SU-DHL-6 (cell line): ENCODE measurements around the gene CXCR6.

ENCODE experiments used
- H2AFZ ChIP-seq: fragments of 200-600 bp; sonication (generic); 2 replicates; pipeline ENCODE4 v1.6.1; 2014; ENCODE audit warnings: low read depth, mild to moderate bottlenecking, moderate library complexity, mixed read lengths, antibody characterized with exemption, low read length; ENCODE audit not compliant: severe bottlenecking
- H3F3A ChIP-seq: fragments of 200-600 bp; shearing (Covaris generic); 2 replicates; pipeline ENCODE4 v1.6.0; 2016; ENCODE audit warnings: antibody characterized with exemption, mild to moderate bottlenecking; ENCODE audit not compliant: insufficient read depth
- H3K27ac ChIP-seq: fragments of 200-600 bp; sonication (generic); 2 replicates; pipeline ENCODE4 v1.5.1; 2016; ENCODE audit warnings: low read depth, mild to moderate bottlenecking, low read length, moderate library complexity, mixed read lengths
- H3K27me3 ChIP-seq: fragments of 200-600 bp; sonication (generic), shearing (Covaris generic); 2 replicates; pipeline ENCODE4 v1.6.0; 2014; ENCODE audit warnings: mild to moderate bottlenecking, low read length
- H3K36me3 ChIP-seq: fragments of 200-600 bp; sonication (generic); 2 replicates; pipeline ENCODE4 v1.6.1; 2014; ENCODE audit warnings: mild to moderate bottlenecking, low read length, mixed read lengths
- H3K4me2 ChIP-seq: fragments of 300-600, 200-600 bp; shearing (Covaris generic), sonication (generic); 2 replicates; pipeline ENCODE4 v1.6.0; 2014; ENCODE audit warnings: low read length, low read depth, mild to moderate bottlenecking; ENCODE audit not compliant: poor library complexity, severe bottlenecking
- H3K4me3 ChIP-seq: fragments of 200-600 bp; sonication (generic); 2 replicates; pipeline ENCODE4 v1.5.1; 2014; ENCODE audit warnings: antibody characterized with exemption, low read length, mild to moderate bottlenecking, mixed read lengths; ENCODE audit not compliant: insufficient read depth, poor library complexity, severe bottlenecking
- H3K79me2 ChIP-seq: fragments of 200-600 bp; sonication (generic); 2 replicates; pipeline ENCODE4 v1.6.1; 2014; ENCODE audit warnings: mild to moderate bottlenecking, low read length, moderate library complexity; ENCODE audit not compliant: insufficient read depth
- H3K9ac ChIP-seq: fragments of 200-600 bp; sonication (generic); 2 replicates; pipeline ENCODE4 v1.7.0; 2014; ENCODE audit warnings: mild to moderate bottlenecking, low read length
- H3K9me2 ChIP-seq: fragments of 200-600 bp; sonication (generic); replicated peaks from 2 replicates; pipeline ENCODE4 v1.6.1; 2014; ENCODE audit warnings: low read length; ENCODE audit not compliant: insufficient read depth
- H3K9me3 ChIP-seq: fragments of 200-600 bp; sonication (generic); 2 replicates; pipeline ENCODE4 v1.6.1; 2014; ENCODE audit warnings: low read length, mixed read lengths; ENCODE audit not compliant: insufficient read depth
- H4K20me1 ChIP-seq: fragments of 200-600 bp; sonication (generic); 2 replicates; pipeline ENCODE4 v1.6.1; 2014; ENCODE audit warnings: low read depth, mild to moderate bottlenecking, antibody characterized with exemption, low read length, moderate library complexity, mixed read lengths
- EZH2phosphoT487 ChIP-seq: fragments of 200-600 bp; sonication (generic), shearing (Covaris generic); conservative IDR thresholded peaks from 2 replicates; pipeline ENCODE4 v1.6.1; 2018; ENCODE audit warnings: mild to moderate bottlenecking, antibody characterized with exemption, low read length, moderate library complexity, mixed read lengths
- TF ChIP-seq, protein P1 (sequence below): fragments of 200-600 bp; sonication (generic); IDR thresholded peaks from one replicate; pipeline ENCODE4 v1.5.1; 2017; ENCODE audit warnings: antibody characterized with exemption, mild to moderate bottlenecking, low read length, moderate library complexity; ENCODE audit not compliant: insufficient read depth, poor library complexity, severe bottlenecking

CXCR6 gene

DNA sequence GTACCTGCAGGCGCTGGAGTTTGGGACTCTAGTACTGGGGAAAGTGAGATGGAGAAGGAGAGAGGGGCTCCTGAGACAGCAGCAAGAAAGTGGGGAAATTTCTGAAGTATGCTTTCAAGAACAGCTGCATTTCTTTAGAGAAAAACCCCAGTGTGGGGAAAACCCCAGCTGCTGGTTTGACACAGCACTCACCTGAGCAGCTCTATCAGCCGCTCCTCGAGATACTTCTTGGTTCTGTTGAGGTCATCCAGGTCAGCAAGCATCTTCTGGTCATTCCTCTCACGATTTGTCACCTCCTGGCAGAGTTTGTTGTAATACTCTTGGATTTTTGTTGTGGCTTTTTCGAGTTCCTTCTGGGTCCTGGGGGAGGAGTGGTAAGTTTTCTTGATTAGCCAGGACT lies 18.8 kb downstream of the CXCR6 start:
- H3K27ac ChIP-seq, result no peak overlapping the region
- no peaks in the 10 kb centered on the region for H3K79me2 ChIP-seq
- no peak overlapping the region for H3K9ac ChIP-seq
- no peaks in the 10 kb centered on the region for H3K9me3 ChIP-seq
- no peak overlapping the region for H3K4me3 ChIP-seq
- no peak overlapping the region for H3K4me2 ChIP-seq
- H3F3A ChIP-seq, result no peaks in the 10 kb centered on the region
- TF ChIP-seq, protein P1, sequence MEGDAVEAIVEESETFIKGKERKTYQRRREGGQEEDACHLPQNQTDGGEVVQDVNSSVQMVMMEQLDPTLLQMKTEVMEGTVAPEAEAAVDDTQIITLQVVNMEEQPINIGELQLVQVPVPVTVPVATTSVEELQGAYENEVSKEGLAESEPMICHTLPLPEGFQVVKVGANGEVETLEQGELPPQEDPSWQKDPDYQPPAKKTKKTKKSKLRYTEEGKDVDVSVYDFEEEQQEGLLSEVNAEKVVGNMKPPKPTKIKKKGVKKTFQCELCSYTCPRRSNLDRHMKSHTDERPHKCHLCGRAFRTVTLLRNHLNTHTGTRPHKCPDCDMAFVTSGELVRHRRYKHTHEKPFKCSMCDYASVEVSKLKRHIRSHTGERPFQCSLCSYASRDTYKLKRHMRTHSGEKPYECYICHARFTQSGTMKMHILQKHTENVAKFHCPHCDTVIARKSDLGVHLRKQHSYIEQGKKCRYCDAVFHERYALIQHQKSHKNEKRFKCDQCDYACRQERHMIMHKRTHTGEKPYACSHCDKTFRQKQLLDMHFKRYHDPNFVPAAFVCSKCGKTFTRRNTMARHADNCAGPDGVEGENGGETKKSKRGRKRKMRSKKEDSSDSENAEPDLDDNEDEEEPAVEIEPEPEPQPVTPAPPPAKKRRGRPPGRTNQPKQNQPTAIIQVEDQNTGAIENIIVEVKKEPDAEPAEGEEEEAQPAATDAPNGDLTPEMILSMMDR, result no peak
- TF ChIP-seq EZH2phosphoT487, result no peak
- no peaks in the 10 kb centered on the region for H4K20me1 ChIP-seq
- H3K36me3 ChIP-seq, result 0 out of 2 replicates have a peak, but pooled peaks cover 19% of the 10 kb centered on the region
- no peaks in the 10 kb centered on the region for H3K9me2 ChIP-seq
- no peaks in the 10 kb centered on the region for H3K27me3 ChIP-seq
- no peak overlapping the region for H2AFZ ChIP-seq

DNA sequence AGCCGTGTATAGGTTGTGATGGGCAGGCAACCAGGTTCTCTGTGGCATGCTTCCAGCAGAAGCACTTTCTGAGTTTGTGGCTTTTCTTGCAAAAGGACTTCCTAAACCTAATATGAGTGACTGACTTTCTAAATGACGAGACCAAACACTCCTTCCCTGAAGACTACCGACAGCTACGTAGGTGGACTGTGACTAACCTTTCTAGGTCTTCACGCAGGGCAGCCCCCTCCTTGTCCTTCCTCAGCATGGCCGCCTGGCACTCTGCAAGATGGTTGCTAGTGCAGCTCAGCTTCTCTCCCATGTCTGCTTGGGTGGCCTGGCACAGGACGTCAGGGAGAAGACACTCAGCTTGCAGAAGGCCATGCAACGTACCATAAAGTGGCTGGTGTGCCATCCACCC lies 20.9 kb downstream of the CXCR6 start:
- Histone ChIP-seq H3K4me3 (no peak overlapping the region), H3K9me3 (no peaks in the 10 kb centered on the region), H3K36me3 (0 out of 2 replicates have a peak, but pooled peaks cover 16% of the 10 kb centered on the region), H3K27ac (no peak overlapping the region), H3K9ac (no peak overlapping the region), H3K79me2 (no peaks in the 10 kb centered on the region), H3F3A (no peaks in the 10 kb centered on the region), H3K4me2 (no peak overlapping the region), H3K27me3 (no peaks in the 10 kb centered on the region), H2AFZ (no peak overlapping the region), H3K9me2 (no peaks in the 10 kb centered on the region), H4K20me1 (no peaks in the 10 kb centered on the region)
- TF ChIP-seq EZH2phosphoT487, result no peak

DNA sequence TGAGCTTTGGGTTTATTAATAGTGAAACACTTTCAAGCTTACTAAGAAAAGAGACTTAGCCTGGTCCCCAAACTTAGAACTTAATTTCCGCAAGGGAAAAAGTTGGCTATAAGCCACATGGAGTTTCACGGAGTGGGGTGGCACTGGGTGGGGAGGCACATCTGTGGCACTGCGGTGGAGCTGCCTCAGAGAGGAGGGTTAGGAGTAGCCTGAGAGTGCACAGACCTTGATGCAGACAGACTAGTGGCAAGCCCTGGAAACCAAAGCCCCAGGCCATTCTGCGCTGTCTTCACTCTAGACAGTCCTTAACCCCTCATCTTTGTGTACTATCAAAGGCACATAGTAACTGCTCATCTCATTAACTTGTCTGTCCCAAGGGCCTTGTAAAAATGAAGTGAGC lies 22.0 kb downstream of the CXCR6 start:
- Histone ChIP-seq H3K36me3 (0 out of 2 replicates have a peak, but pooled peaks cover 16% of the 10 kb centered on the region), H3K9me3 (no peaks in the 10 kb centered on the region), H3K9ac (no peak overlapping the region), H3K27me3 (no peaks in the 10 kb centered on the region), H3K27ac (no peak overlapping the region), H3F3A (no peaks in the 10 kb centered on the region), H2AFZ (no peak overlapping the region), H3K79me2 (no peaks in the 10 kb centered on the region), H3K4me3 (no peak overlapping the region), H4K20me1 (no peaks in the 10 kb centered on the region), H3K9me2 (no peaks in the 10 kb centered on the region), H3K4me2 (no peak overlapping the region)
- TF ChIP-seq EZH2phosphoT487, result no peak
- TF ChIP-seq, protein P1, result no peak

DNA sequence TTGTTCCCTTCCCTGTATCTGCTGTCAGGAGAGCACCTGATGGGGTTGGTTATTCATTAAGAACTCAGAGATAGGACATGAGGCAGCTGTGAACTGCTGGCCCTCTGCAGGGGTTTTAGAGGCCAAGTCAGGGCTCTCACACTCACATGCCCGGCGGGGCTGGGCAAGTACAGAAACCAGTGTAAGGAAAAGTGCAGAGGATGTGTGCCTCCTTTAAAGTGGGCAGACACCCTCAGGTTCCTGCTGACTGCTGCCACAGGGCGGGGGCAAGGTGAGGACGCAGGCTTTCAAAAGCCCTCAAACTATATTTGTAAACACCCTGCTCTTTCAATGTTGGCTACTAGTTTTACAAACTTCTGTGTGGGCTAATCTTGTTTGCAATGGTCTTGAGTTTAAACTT lies 22.4 kb downstream of the CXCR6 start:
- Histone ChIP-seq H3K36me3 (0 out of 2 replicates have a peak, but pooled peaks cover 12% of the 10 kb centered on the region), H3K9me2 (no peaks in the 10 kb centered on the region), H3K9ac (no peak overlapping the region), H3K27ac (no peak overlapping the region), H3K4me3 (no peak overlapping the region), H3K27me3 (no peaks in the 10 kb centered on the region), H3K4me2 (no peak overlapping the region), H2AFZ (no peak overlapping the region), H3K79me2 (no peaks in the 10 kb centered on the region), H4K20me1 (no peaks in the 10 kb centered on the region), H3K9me3 (no peaks in the 10 kb centered on the region), H3F3A (no peaks in the 10 kb centered on the region)
- TF ChIP-seq, protein P1, result no peak
